Measurements from ENCODE around the gene HTR3D. TPM values are rescaled to one million over a fixed set of nuclear protein-coding genes. Genes with fewer than 3 reads are reported as not detected.
"Not testable (repeated sequence)": the region's sequence is repeated elsewhere in the genome, so short reads cannot be mapped to it uniquely, and the experiment has no call there.

HTR3D gene
- total and polyA plus RNA-seq, 2 donors (not counting 1 experiment from before 2014, with no cell fraction given), result not detected

- Histone ChIP-seq H3K79me2 (ENCODE audit: control insufficient read depth, insufficient read depth, low read length) (peaks cover 11% of the 10 kb centered on the region), H3K27me3 (replicated peaks in 1 of 4; ENCODE audit: control extremely low read depth in 1 of 4, control insufficient read depth in 3 of 4, insufficient read depth in 4 of 4, low read length in 3 of 4) (no peaks in the 10 kb centered on the region), H3K4me2 (replicated peaks; ENCODE audit: low read depth, low read length, poor library complexity, severe bottlenecking) (peak overlapping the region; percentile 85), H3K4me3 (ENCODE audit: control extremely low read depth in 1 of 5, extremely low read depth in 1 of 5, insufficient read depth in 1 of 5, low read depth in 2 of 5, low read length in 4 of 5) (peak overlapping the region; percentile 73 to 99 (median 93)), H3K9ac (ENCODE audit: low read length) (peak overlapping the region; percentile 95), H3K9me3 (ENCODE audit: control extremely low read depth in 1 of 3, control insufficient read depth in 2 of 3, insufficient read depth in 1 of 3, low read length in 2 of 3) (no peaks in the 10 kb centered on the region), H2AFZ (ENCODE audit: insufficient read depth, low read depth, low read length, poor library complexity, severe bottlenecking) (peak overlapping the region; percentile 100), H4K20me1 (ENCODE audit: control insufficient read depth, insufficient read depth, low read length, poor library complexity, severe bottlenecking) (no peaks in the 10 kb centered on the region), H3K4me1 (ENCODE audit: control insufficient read depth in 2 of 2, insufficient read depth in 2 of 2, low read length in 2 of 2) (peaks cover 10 to 13% of the 10 kb centered on the region in 2 donors), H3K36me3 (replicated peaks in 1 of 2; ENCODE audit: control extremely low read depth in 1 of 2, control insufficient read depth in 1 of 2, extremely low read depth in 1 of 2, insufficient read depth in 2 of 2, low read length in 1 of 2) (no peaks in the 10 kb centered on the region), H3K27ac (ENCODE audit: low read length in 2 of 2) (no peak overlapping the region)
- intact Hi-C loops (cut with micrococcal nuclease), result loop anchor here (5.0 kb wide), 1 partner anchor 279 kb away; the partner anchor contains the start of gene PSMD2
- ChIA-PET CTCF (interaction anchor here (1.0 to 5.6 kb wide), 10 partner anchors 12 to 298 kb away, joined by 3 to 84 read pairs (median 3); partner anchors contain the start of genes EIF2B5 and PARL), POLR2A (interaction anchor here (0.8 kb wide), 1 partner anchor 231 kb away, joined by 3 read pairs; the partner anchor contains the start of gene EEF1AKMT4)
- WGBS (ENCODE audit: insufficient coverage), result 98% methylated on average over 9 of the region's 21 CpGs
- no peaks in the 10 kb centered on the region for H3K9me3 Mint-ChIP-seq (ENCODE audit: insufficient read depth)
- H3K27ac Mint-ChIP-seq, result peak overlapping the region; percentile 94
- H3K27me3 Mint-ChIP-seq, result peaks cover 15% of the 10 kb centered on the region
- H3K4me3 Mint-ChIP-seq, result peak overlapping the region; percentile 100
- no peak for ATAC-seq (ENCODE audit: low read depth)
- peaks cover 20% of the 10 kb centered on the region for H3K4me1 Mint-ChIP-seq
- no peak for TF ChIP-seq CTCF (IDR thresholded peaks at IDR 0.05)
- TF ChIP-seq EZH2 (IDR thresholded peaks at IDR 0.05; ENCODE audit: borderline replicate concordance, insufficient read depth, low read depth, low read length, poor library complexity, severe bottlenecking), result no peak
- no peak for DNase-seq
Measured at GRCh38 chr3:184018424-184018973, 13.0 kb upstream of the HTR3D start.

GRCh38 chr3:184022323-184022722, 9.2 kb upstream of the HTR3D start:
- Histone ChIP-seq H3K9ac (ENCODE audit: low read length) (no peak overlapping the region), H3K4me2 (replicated peaks; ENCODE audit: low read depth, low read length, poor library complexity, severe bottlenecking) (no peak overlapping the region), H3K4me1 (ENCODE audit: control insufficient read depth in 2 of 2, insufficient read depth in 2 of 2, low read length in 2 of 2) (peaks cover 4 to 5% of the 10 kb centered on the region in 2 donors), H3K79me2 (ENCODE audit: control insufficient read depth, insufficient read depth, low read length) (peaks cover 4% of the 10 kb centered on the region), H4K20me1 (ENCODE audit: control insufficient read depth, insufficient read depth, low read length, poor library complexity, severe bottlenecking) (no peaks in the 10 kb centered on the region), H3K9me3 (ENCODE audit: control extremely low read depth in 1 of 3, control insufficient read depth in 2 of 3, insufficient read depth in 1 of 3, low read length in 2 of 3) (no peaks in the 10 kb centered on the region), H3K4me3 (ENCODE audit: control extremely low read depth in 1 of 5, extremely low read depth in 1 of 5, insufficient read depth in 1 of 5, low read depth in 2 of 5, low read length in 4 of 5) (no peak overlapping the region), H3K36me3 (replicated peaks in 1 of 2; ENCODE audit: control extremely low read depth in 1 of 2, control insufficient read depth in 1 of 2, extremely low read depth in 1 of 2, insufficient read depth in 2 of 2, low read length in 1 of 2) (no peaks in the 10 kb centered on the region), H3K27ac (ENCODE audit: low read length in 2 of 2) (no peak overlapping the region), H3K27me3 (replicated peaks in 1 of 4; ENCODE audit: control extremely low read depth in 1 of 4, control insufficient read depth in 3 of 4, insufficient read depth in 4 of 4, low read length in 3 of 4) (no peaks in the 10 kb centered on the region), H2AFZ (ENCODE audit: insufficient read depth, low read depth, low read length, poor library complexity, severe bottlenecking) (no peak overlapping the region)
- Mint-ChIP-seq H3K27ac (no peak overlapping the region), H3K9me3 (ENCODE audit: insufficient read depth) (no peaks in the 10 kb centered on the region), H3K27me3 (peaks cover 32% of the 10 kb centered on the region), H3K4me3 (no peak overlapping the region), H3K4me1 (peaks cover 9% of the 10 kb centered on the region)
- no peak for TF ChIP-seq EZH2 (IDR thresholded peaks at IDR 0.05; ENCODE audit: borderline replicate concordance, insufficient read depth, low read depth, low read length, poor library complexity, severe bottlenecking)
- TF ChIP-seq CTCF (IDR thresholded peaks at IDR 0.05), result no peak
- POLR2A ChIA-PET, result no interaction called here
- ATAC-seq (ENCODE audit: low read depth) (no peak), DNase-seq (no peak)
- intact Hi-C loops (cut with micrococcal nuclease), result no loop called here
- CTCF ChIA-PET, result no interaction called here
- WGBS (ENCODE audit: insufficient coverage), result no CpG with 5 or more reads among the region's 7 CpGs

- H3K27me3 Mint-ChIP-seq, result peaks cover 37% of the 10 kb centered on the region
- POLR2A ChIA-PET, result not testable (repeated sequence)
Measured at GRCh38 chr3:184025256-184025655, 6.3 kb upstream of the HTR3D start.

More at GRCh38 chr3:184025256-184025655, 6.3 kb upstream of the HTR3D start:
- H3K27ac ChIP-seq (ENCODE audit: low read length in 2 of 2); DNase-seq; H3K36me3 ChIP-seq (replicated peaks in 1 of 2; ENCODE audit: control extremely low read depth in 1 of 2, control insufficient read depth in 1 of 2, extremely low read depth in 1 of 2, insufficient read depth in 2 of 2, low read length in 1 of 2); CTCF ChIA-PET; ATAC-seq (ENCODE audit: low read depth); H3K4me1 ChIP-seq (ENCODE audit: control insufficient read depth in 2 of 2, insufficient read depth in 2 of 2, low read length in 2 of 2); H3K4me3 ChIP-seq (ENCODE audit: control extremely low read depth in 1 of 5, extremely low read depth in 1 of 5, insufficient read depth in 1 of 5, low read depth in 2 of 5, low read length in 4 of 5); H3K27ac Mint-ChIP-seq; H3K4me2 ChIP-seq (replicated peaks; ENCODE audit: low read depth, low read length, poor library complexity, severe bottlenecking); H3K9me3 ChIP-seq (ENCODE audit: control extremely low read depth in 1 of 3, control insufficient read depth in 2 of 3, insufficient read depth in 1 of 3, low read length in 2 of 3); H3K9me3 Mint-ChIP-seq (ENCODE audit: insufficient read depth); H2AFZ ChIP-seq (ENCODE audit: insufficient read depth, low read depth, low read length, poor library complexity, severe bottlenecking); H3K9ac ChIP-seq (ENCODE audit: low read length); H3K4me3 Mint-ChIP-seq; H4K20me1 ChIP-seq (ENCODE audit: control insufficient read depth, insufficient read depth, low read length, poor library complexity, severe bottlenecking); intact Hi-C loops (cut with micrococcal nuclease); H3K79me2 ChIP-seq (ENCODE audit: control insufficient read depth, insufficient read depth, low read length); H3K27me3 ChIP-seq (replicated peaks in 1 of 4; ENCODE audit: control extremely low read depth in 1 of 4, control insufficient read depth in 3 of 4, insufficient read depth in 4 of 4, low read length in 3 of 4); H3K4me1 Mint-ChIP-seq: not testable (repeated sequence)
- 33% methylated on average over 1 of the region's 5 CpGs for WGBS (ENCODE audit: insufficient coverage)

Measured in B cell (primary cell).